HL-60 (cell line): Measurements from ENCODE around the gene LEMD2.
"Not testable (repeated sequence)": the region's sequence is repeated elsewhere in the genome, so short reads cannot be mapped to it uniquely, and the experiment has no call there.

ENCODE experiments used
- DNase-seq, 2 experiments: peaks; one replicate each; pipeline ENCODE4 v3.0.0-alpha.2; 2010 to 2020; ENCODE audit warnings: low read depth in 1 of 2, low spot score in 1 of 2
- H3K27ac ChIP-seq: fragments of 250-450 bp; sonication (Bioruptor Pico); replicated peaks from 2 replicates; pipeline ENCODE4 v1.5.1; 2020; ENCODE audit warnings: mild to moderate bottlenecking, moderate library complexity
- H3K27me3 ChIP-seq: fragments of 250-450 bp; sonication (Bioruptor Pico); 2 replicates; pipeline ENCODE4 v1.5.1; 2021; ENCODE audit warnings: mild to moderate bottlenecking, moderate library complexity; ENCODE audit not compliant: insufficient read depth, poor library complexity, severe bottlenecking
- H3K4me3 ChIP-seq: replicated peaks from 2 replicates; pipeline ENCODE4 v1.5.1; 2011; ENCODE audit warnings: mild to moderate bottlenecking, control low read depth, low read length; ENCODE audit not compliant: insufficient read depth
- CTCF ChIP-seq: IDR thresholded peaks from one replicate; pipeline ENCODE4 v1.5.1; 2011; ENCODE audit warnings: low read length, control low read depth, inconsistent platforms; ENCODE audit not compliant: insufficient read depth
- GABPA ChIP-seq: IDR thresholded peaks from 2 replicates; pipeline ENCODE4 v1.6.1; 2012; ENCODE audit warnings: low read depth
- POLR2AphosphoS5 ChIP-seq: IDR thresholded peaks from 2 replicates; pipeline ENCODE4 v1.6.1; 2012; ENCODE audit warnings: low read depth
- REST ChIP-seq: IDR thresholded peaks from 2 replicates; pipeline ENCODE4 v1.6.1; 2012; ENCODE audit warnings: low read depth; ENCODE audit not compliant: insufficient replicate concordance
- SPI1 ChIP-seq: IDR thresholded peaks from 2 replicates; pipeline ENCODE4 v1.6.1; 2012; ENCODE audit warnings: low read depth, mild to moderate bottlenecking, borderline replicate concordance

Gene LEMD2

GRCh38 chr6:33834401-33835392 lies 45.8 kb upstream of the LEMD2 start:
- H3K27ac ChIP-seq = no peak overlapping the region
- TF ChIP-seq REST (no peak), SPI1 (no peak), GABPA (no peak), POLR2AphosphoS5 (no peak), CTCF (no peak)
- no peak for DNase-seq
- no peak overlapping the region for H3K4me3 ChIP-seq
- H3K27me3 ChIP-seq = no peaks in the 10 kb centered on the region

- Histone ChIP-seq H3K27ac (no peak overlapping the region), H3K4me3 (no peak overlapping the region), H3K27me3 (no peaks in the 10 kb centered on the region)
- no peak for DNase-seq
- no peak for TF ChIP-seq POLR2AphosphoS5
- TF ChIP-seq SPI1 = no peak
- TF ChIP-seq CTCF = no peak
- TF ChIP-seq REST = no peak
- no peak for TF ChIP-seq GABPA
These were observed 44.7 kb upstream of the LEMD2 start for GRCh38 chr6:33833599-33833998.

GRCh38 chr6:33832831-33833230 lies 43.9 kb upstream of the LEMD2 start:
- DNase-seq, H3K27me3 ChIP-seq, H3K27ac ChIP-seq, H3K4me3 ChIP-seq: not testable (repeated sequence)

GRCh38 chr6:33831725-33832124 lies 42.8 kb upstream of the LEMD2 start:
- H3K27ac ChIP-seq, H3K27me3 ChIP-seq, DNase-seq, H3K4me3 ChIP-seq: not testable (repeated sequence)
